GM18502 (cell line): ENCODE results near the gene SIGLEC11.

Experiments used
- ATAC-seq: cut with Tn5 transposase; IDR thresholded peaks from one replicate; pipeline ENCODE4 v1.9.1; 2021; ENCODE audit warnings: mild to moderate bottlenecking; ENCODE audit not compliant: unreplicated experiment, poor library complexity

The SIGLEC11 gene

DNA sequence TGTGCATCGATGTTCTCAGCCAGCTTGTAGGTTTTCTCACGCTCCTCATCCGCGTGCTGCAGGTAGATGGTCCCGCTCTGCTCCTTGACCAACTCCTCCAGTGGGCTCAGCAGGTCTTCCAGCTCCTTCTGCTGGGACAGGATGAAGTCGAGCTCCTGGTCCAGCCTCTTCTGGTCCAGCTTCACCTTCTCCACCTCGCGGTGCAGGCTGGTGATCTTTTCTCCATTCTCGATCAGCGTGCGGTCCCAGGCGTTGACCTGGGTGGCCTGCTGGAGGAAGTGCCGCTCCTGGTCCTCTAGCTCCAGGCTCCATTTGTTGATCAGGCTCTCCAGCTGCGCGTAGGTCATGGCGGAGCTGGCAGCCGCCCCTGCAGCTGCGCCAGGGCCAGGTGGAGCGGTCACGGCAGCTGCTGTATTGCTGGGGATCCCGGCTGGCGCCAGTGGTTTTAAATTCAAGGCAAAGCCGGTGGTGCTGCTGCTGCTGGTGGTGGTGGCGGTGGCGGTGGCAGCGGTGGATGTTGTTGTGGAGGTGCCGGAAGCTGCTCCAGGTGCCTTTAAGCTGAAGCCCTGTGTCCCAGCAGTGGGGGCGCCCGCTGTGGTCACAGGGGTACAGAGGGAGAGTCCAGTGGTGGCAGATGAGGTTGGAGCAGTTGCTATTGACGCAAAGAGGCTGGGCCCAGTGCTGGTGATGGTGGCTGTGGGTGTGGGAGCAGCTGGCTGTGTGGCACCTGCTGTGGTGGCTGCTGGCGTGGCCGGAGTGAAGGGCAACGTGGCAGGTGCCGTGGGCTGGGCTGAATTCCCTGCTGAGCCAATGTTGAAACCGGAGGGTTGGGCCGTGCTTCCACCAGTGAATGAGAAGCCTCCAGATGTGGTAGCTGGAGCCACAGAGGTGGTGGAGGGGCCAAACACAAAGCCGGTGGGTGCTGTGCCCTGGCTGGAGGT lies 52.2 kb downstream of the SIGLEC11 start:
- no peak for ATAC-seq

DNA sequence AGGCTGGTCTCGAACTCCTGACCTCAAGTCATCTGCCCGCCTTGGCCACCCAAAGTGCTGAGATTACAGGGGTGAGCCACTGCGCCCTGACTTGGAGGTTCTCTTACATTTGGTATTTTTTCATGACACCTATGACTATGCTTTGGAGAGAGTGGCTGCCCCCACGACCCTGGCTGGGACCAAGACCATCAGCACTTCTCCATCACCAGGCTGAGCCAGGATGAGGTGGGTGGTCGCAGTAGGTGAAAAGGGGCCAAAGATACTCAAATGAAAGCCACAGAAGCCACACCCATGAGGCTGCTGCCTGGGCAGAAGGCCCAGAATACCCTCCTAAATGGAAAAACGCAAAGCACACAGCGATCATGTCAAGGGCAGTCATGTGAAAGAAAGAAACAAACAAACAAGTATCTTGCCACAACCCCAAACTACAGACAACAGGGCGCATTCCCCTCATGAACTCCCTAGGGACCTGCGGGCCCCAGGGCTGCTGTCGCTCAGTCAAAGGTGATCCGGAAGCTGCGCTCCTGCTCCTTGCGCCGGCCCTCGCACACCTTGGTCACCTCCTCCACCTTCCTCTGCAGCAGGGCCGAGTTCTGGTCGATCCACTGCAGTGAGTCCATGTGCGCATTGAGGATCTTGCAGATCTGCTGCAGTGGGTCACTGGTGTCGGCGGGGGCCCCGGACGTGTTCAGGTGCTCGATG lies 53.1 kb downstream of the SIGLEC11 start:
- peak; percentile 38 for ATAC-seq

DNA sequence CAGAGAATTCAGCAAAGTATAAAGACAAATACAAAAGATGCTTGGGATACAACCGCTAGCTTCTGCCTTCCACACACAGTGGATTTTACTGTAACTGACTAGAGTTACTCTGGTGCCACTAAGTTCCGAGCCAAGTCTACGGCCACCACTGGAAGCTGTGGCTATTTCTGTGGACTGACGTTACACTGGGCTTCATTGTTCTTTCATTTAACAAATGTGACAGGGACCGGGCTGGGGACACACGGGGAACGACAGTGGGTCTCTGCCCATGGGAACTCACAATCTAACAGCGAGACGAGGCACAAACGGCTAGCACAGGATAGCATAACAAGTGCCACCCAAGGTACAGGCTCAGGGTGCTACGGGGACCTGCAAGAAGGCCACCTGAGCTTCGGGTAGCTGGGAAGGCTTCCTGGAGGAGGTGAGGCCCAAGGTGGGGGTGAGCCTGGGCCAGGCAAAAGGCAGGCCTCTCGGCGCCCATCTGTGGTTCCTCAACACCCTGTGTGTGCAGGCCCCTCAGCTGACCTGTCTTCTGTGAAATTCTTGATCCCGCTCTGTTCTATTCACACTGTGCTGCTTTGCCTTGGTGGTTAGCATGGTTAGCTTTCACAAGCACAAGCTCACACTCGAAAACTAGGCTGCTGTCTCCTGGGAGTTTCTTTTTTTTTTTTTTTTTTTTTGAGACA lies 54.0 kb downstream of the SIGLEC11 start:
- ATAC-seq, result peak; percentile 27

DNA sequence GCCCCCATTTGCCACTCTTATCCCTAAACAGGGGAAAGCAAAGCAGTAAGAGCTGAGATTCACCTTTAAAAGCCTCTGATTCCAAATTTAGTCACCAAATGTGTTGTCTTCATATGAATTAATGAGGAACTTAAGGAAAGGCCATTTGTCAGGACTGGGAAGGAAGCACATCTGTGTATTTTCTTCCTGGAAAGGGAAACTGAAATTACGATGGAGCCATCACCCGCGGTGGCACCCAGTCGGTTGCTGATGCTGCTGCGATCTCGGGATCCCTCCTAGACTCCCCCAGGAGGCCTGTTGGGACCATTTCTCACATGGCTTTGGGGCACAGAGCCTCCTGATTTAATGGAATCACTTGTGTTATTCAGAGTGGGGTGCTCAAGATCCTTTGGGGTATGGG lies 56.8 kb downstream of the SIGLEC11 start:
- ATAC-seq, result no peak
